HT-29 (cell line): ENCODE results near the gene MYRF. TPM values are rescaled to one million over a fixed set of nuclear protein-coding genes. Genes with fewer than 3 reads are reported as not detected.

Experiments
- DNase-seq: peaks from one replicate; pipeline ENCODE4 v3.0.0-alpha.2; 2015; ENCODE audit warnings: low spot score
- total RNA-seq: library from RNA; depleted of rRNA; stranded (reverse); fragments of >200 nt; shearing (Covaris generic); gene quantifications from 2 replicates; pipeline ENCODE4 v1.2.3, GENCODE V29; 2014

The MYRF gene
- total RNA-seq, 1 experiment from 2014 or later: 105 TPM

DNA sequence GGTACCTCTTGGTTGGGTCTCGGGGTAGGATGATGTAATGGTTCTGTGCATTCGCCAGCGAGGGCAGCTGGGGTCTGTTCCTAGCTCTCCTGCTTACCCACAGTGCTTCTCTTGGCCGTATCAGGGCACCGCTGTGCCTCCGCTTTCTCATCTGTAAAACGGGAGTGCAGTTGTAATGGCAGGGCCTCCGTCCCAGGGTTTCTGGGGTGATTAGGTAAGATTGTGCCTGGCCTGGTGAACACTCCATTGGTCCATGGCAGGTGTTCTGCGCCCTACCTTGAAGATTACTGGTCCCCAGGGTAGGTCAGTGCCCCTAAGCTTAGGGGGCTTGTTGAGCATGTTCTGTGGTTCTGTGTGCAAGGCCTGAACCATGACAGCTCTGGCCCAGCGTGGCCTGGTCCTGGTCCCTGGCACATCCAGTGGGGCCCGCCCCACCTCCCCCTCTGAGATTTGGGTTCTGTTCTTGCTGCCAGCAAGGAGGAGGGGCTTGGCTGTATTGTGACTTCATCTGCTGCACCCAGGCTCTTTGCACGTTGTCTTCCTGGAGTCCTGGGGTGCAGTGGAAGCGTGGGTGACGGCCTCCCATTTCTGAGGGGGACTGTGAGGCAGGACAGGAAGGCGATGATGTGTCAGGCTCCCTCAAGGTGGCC, 4.9 kb downstream of the MYRF start:
- DNase-seq: no peak

DNA sequence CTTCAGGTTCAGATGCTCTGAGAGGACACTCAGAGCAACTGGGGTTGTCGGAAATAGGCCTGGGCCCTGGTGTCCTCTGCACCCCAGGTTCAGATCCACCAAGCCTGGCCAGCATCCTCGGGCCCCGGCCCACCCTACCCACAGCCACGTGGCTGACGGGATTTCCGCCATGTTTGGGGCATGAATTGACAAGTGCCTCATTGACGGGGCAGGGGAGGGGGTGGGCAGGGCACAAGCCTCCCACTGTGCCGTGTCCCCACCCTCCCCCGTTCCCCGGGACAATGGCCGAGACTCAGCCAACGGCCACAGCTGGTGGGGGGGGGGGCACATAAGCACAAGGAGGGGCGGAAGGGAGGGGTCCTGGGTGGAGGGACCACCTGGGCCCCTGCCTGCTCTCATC, 8.5 kb downstream of the MYRF start:
- no peak for DNase-seq

DNA sequence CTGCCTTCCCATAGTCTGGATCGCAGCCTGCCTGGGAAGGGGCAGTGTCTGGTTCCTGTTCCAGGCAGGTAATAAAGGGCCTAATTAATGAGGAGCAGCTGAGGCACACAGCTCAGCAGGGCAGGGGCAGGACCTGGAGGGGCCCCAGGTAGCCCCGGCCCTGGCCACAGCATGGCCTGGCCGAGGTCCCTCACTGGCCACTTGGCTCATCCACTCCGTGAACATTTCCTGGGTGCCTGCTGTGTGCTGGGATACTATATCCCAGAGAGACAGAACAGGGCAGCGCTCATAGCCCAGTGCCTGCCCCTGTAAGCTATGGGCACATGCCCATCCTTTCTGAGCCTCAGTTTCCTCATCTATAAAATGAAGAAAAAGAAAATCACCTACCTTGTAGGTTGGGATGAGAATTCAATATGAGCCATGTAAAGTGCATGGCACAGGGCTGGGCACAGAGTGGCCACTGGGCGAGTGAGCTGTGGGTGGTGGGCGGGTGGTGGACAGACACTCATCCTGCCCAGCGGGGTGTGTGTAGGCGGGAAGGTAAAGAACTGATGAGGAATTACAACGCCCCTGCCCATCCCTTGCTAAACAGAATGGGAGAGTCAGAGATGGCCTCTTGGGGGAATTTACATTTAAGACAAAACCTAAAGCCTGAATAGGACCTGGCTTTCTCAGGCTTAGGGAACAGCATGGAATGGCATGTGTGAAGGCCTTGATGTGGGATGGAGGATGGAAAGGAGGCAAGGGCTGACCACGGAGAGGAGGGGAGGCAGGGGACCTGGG, 9.2 kb downstream of the MYRF start:
- DNase-seq: no peak

DNA sequence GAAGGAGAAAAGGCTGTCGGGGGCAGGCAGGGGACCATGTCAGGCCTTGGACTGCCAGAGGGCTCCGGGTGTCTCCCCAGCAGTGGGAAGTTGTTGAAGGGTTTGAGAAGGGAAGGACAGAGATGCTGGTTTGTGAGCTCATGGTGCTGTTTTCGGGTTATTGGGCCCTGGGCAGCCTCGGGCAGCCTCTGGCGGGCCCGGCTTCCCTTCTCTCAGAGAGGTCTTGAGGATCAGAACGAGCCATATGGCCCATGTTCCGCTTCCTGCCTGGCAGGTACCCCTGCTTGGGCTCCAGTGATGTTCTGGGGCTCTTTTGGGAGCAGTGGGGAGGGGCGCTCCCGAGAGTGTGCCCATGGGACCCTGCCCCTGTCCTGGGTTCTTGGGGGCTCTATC, 9.8 kb downstream of the MYRF start:
- no peak for DNase-seq

DNA sequence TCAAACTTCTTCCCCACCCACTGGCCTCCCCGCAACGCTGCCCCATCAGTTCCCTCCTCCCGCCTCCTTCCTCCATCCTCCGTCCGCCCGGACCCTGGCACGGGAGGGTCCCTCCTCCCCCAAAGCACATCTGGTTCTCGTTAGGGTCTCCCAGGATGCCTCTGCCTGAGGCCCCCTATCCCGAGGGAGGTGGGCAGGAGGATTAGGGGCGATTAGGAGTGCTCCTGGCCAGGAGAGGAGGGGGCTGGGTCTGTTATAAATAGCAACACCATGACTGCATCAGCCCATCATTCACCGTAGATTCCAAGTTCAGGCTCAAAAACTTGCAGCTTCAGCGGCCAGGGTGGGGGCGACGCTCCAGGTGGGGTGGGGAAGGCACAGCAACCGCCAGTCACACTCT, 10.4 kb downstream of the MYRF start:
- no peak for DNase-seq

DNA sequence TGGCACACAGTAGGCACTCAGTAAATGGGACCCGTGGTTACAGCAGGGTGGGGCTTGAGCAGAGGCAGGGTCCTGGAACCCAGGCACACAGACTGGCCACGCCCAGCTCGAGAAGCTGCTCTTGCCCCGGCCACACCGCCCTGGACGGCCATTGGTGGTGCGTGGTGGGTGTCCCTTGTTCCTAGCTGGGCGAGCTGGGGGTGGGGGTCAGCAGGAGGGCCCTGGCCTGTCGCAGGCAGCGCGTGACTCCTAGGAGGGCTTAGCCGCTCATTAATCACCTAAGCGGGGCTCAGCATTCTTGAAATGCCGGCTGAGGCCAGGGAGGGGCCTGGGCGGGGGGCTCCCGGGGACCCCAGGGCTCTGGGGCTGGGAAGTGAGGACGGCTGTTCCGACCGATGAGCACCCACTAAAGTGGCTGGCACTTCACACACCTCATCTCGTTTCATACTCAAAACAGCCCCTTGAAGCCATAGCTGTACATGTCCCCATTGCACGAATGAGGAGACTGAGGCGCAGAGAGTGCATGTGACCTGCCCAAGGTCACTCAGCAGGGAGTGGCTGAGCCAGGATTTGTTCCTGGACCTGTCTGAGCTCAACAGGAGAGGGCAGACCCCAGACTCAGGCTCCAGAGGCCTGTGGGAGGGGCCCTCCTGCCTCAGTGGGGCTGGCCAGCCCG, 11.6 kb downstream of the MYRF start:
- no peak for DNase-seq

DNA sequence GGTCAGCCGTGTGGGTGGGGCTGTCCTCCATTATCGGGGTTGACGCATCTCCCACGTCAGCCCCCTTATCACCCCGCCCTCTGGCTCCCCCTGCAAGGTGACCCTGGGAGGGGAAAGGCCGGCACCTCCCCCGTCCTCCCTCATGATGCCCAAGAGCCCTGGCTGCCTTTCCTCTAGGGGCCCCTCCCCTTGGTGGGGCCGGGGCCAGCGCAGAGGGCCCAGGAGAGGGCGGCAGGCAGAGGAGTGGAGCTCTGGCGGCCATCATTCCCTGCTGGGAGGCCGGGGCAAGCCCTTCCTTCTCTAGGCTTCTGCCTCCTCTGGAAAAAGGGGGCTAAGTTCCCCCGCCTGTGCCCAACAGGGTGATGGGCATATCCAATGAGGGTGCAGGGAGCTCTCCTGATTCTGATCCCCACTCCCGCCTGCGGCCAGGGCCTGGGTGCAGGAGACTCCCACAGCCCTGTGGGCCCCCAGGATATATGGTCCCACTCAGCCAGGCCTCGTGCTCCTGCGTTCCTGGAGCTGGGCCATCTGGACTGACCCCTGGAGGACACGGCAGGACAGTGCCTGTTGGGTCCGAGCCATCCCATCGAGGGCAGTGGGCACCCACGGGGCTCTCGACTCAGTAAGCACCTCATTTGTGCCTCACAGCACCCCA, 12.3 kb downstream of the MYRF start:
- no peak for DNase-seq

DNA sequence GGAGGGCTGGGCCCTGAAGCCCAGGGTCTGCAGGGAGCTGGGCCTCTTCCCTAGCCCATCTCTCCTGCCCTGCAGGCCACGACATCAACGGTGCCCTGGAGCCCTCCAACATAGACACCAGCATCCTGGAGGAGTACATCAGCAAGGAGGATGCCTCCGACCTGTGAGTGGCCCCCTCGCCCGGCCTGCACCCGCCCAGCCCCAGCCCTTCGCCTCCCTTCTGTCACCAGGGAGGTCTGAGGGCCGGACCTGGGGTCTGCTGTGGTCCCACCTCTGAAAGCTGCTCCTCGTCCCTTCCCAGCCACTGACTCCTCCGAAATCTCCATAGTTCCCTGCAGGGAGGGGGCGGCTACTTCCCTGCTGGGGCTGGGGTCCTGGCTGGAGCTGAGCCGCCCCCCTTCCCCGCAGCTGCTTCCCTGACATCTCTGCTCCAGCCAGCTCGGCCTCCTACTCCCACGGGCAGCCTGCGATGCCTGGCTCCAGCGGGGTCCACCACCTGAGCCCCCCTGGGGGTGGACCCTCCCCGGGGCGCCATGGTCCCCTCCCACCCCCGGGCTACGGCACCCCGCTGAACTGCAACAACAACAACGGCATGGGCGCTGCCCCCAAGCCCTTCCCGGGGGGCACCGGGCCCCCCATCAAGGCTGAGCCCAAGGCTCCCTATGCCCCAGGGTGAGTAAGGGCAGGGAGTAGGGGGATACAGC, 13.3 kb downstream of the MYRF start:
- no peak for DNase-seq

DNA sequence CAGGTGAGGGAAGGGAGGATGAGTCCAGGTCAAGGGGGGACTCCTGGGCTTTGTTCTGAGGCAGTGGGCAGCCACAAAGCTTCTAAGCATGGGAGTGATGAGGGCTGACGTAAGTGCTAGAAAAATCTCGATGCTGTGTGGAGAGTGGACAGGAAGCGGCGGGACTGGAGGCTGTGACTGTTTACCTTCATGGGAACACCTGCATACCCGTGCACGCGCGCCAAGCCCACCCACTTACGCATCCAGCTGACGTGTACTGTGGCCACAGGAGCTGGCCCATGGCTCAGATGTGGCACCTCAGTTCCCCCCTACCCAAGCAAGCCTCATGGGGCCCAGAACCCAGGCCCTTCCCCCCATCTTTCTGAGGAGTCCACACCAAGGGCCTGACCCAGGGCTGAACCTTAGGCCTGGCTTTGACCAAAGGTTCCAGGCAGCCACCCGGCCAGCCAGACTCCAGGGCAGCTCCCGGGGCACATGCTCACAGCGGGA, 14.0 kb downstream of the MYRF start:
- DNase-seq: peak; percentile 66

DNA sequence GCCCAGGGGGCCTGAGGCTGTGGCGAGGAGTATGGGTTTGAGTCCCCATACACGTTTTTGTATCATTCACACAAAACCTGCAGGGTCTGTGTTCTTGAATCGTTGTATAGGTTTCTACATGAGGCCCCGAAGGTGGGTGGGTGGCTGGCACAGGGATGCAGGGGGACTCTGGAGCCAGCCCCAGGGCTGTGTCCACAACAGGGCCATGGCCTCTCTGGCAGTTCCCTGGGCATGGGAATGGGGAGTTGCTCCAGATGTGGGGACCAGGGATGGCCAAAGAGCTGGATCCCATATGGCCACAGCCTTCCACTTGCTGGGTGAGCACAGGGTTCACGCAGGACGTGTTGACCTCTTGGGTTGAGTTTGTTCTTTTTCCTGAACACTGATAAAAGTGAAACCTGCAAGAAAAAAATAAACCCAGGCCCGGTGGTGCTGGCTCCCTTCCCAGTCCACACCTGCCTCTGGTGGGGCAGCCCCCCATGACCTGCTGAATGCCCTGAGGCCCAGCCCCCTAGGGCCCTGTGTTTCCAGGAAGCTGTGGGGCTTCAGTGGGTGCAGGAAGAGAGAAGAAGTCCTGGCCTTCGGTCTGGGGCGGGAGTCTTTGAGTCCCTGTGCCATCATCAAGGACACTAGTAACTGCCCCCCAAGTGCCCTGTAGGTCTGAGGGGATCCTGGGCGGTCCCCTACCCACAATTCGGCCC, 16.1 kb downstream of the MYRF start:
- no peak for DNase-seq

DNA sequence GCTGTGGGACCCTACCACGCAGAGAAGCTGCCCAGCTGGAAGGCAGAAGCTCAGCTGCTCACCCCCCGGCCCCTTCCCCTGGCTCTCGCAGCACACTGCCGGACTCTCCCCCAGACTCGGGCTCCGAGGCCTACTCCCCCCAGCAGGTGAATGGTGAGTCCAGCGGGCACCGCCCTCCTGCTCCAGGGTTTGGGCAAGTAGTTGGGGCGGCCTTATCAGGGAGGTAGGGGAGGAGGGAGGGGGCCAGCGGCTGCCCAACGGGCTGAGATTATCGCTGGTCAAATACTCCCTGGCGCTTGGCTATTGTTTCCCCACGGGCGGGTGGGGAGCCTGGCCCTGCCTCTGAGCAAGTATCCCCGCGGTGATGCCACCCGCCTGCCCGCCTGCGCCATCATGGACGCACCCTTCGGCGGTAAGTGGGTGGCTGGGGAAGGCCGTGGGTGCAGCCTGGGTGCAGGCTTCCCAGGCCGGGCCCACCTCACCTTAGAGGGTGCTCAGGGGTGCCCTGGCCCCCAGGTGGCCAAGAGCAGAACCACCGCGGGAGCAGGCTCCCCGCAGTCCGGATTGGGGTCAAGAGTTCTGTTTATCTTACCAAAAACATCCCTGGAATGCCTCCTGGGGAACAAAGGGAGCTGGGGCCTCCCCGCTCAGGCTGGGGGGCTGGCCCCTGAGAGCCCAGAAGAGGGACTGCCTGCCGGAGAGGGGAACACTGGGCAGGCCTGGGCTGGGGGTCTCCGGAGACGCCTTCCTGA, 16.9 kb downstream of the MYRF start:
- peak; percentile 56 for DNase-seq

DNA sequence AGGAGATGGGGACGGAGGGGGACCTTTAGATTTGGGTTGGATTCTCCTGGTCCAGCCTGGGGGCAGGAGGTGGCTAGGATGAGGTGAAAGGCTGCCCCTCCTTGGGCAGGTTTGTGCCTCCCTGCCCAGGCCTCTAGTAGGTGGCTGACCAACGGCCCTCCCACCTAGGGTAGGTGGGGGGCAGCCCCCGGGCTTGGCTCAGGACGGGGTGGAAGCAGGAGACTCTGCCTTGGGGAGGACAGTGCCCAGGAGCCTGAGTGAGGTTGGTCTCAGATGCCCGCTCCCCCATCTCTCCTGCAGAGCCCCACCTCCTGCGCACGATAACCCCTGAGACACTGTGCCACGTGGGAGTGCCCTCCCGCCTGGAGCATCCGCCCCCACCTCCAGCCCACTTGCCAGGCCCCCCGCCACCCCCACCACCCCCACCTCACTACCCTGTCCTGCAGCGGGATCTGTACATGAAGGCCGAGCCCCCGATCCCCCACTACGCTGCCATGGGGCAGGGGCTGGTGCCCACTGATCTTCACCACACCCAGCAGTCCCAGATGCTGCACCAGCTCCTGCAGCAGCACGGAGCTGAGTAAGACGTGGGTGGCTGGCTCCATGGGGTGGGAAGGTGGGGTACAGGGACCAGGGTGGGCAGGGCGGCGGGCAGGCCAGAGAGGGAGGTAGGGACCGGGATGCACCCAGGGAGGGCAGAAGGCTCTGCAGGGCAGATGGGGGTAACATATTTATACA, 17.7 kb downstream of the MYRF start:
- DNase-seq: no peak

DNA sequence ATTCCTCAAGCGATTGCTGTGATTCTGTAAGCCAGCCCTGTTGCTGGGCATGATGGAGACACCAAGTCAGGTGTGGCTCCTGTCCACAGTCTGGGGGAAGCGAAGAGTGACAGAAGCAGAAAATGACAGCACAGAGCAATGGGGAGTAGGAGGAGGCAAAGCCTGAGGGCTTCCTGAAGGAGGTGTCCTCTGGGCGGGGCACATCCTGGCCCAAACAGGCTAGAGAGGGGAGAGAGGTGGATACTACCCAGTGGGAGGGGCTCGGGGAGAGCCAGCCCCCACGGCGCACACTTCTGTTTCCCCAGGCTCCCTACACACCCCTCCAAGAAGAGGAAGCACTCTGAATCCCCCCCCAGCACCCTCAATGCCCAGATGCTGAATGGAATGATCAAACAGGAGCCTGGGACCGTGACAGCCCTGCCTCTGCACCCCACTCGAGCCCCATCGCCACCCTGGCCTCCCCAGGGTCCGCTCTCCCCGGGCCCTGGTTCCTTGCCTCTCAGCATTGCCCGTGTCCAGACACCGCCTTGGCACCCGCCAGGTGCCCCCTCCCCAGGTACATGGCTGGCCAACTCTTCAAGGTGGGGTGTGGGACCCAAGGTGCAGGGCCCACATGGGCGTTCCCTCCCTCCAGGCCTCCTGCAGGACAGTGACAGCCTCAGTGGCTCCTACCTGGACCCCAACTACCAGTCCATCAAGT, 18.9 kb downstream of the MYRF start:
- DNase-seq: no peak

DNA sequence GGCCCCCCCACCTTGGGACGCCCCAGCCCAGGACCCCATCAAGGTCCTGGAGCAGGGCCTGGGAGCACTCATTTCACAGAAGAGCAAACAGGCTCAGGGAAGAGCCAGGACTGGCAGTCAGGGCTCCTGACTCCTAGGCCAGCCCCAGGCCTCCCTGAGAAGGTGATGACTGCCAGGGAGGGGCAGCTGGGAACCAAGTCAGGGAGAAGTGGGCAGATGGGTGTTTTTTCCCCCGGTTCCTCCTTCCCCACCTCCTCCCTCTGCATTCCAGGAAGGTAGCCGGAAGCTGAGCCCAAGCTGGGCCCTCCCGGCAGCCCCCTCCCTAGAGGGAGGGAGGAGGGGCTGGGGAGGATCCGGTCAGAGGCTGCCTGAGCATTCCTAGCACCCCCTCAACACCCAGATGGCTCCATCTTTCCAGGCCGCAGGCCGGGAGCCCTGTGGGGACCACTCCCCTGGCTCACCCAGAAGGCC, 19.6 kb downstream of the MYRF start:
- DNase-seq: no peak

DNA sequence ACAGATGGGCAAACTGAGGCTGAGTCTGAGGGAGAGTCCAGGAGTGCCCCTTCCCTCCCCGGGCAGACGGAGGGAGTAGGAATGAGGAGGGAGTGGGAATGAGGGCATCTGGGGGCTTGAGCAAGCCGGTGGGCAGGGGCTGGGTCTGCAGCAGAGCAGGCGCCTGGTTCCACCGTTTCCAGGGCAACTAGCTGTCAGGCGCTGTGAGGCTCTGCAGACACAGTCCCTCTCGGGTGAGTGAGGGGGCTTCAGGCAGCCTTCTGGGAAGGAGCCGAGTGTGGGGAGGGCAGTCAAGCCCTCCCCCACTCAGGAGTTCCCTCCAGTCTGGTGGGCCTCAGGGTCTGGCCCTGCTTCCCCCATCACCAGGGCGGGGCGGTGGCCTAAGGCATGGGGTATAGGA, 20.9 kb downstream of the MYRF start:
- DNase-seq: no peak

DNA sequence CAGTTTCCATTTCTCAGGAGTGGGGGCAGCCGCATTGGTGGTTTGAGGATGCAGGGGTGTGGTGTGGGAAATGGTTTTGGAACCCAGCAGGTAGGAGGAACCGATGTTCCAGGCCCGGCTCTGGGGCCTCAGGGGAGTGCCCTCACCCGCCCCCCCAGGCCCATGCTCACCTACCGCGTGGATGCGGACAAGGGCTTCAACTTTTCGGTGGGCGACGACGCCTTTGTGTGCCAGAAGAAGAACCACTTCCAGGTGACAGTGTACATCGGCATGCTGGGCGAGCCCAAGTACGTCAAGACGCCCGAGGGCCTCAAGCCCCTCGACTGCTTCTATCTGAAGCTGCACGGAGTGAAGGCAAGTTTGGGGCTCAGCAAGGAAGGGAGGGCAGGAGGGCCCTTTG, 21.4 kb downstream of the MYRF start:
- no peak for DNase-seq

DNA sequence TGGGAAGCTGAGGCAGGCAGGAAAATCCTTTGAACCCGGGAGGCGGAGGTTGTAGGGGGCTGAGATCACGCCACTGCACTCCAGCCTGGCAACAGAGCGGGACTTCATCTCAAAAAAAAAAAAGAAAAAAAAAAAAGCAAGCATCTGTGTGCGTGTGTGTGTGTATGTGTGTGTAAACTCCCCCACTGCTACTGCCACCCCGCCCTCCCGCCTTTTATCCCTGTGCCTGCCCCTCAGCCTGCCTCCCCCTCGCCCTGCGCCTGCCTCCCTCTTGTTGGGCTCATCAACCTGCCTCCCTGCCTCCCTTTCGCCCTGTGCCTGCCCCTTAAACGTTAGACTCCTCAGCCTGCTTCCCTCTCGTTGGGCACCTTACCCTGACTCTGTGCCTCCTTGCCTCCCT, 22.0 kb downstream of the MYRF start:
- no peak for DNase-seq

DNA sequence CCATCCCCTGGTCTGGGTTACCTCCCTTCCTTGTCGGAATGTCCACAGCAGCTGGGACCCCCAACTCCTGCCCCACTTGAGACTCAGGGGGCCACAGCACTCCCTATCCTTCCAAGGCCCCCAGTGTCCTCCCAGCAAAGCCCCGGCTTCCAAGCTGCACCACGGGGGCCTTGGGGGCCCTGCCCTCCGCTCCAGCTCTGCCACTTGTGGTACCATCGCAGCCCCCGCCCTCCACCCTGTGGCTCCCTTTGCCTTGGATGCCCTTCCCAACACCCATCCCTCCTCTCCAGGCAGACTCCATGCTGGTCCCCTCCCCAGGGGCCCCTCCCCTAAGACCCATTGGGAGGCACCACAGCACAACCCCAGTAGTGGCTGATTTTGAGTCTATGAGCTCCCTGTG, 22.7 kb downstream of the MYRF start:
- DNase-seq: no peak
